ENCODE results near the gene PRAMEF8.
"Not testable (repeated sequence)": the region's sequence is repeated elsewhere in the genome, so short reads cannot be mapped to it uniquely, and the experiment has no call there.

- not testable (repeated sequence) for TF ChIP-seq CTCF, POLR2AphosphoS5, POLR2A (IDR thresholded peaks at IDR 0.05)
Measured at GRCh38 chr1:13246554-13246871, 38.4 kb downstream of the PRAMEF8 start.

All from suprapubic skin (tissue), 4 donors.